Medulla oblongata (tissue), 1 donor: ENCODE measurements around the gene TFPI.
A peak's percentile ranks its signal among the peaks of the same experiment; 100 is the strongest.
"Not testable (repeated sequence)": the region's sequence is repeated elsewhere in the genome, so short reads cannot be mapped to it uniquely, and the experiment has no call there.

Experiments
- DNase-seq: peaks from one replicate; pipeline ENCODE4 v3.0.0-alpha.2; 2015; ENCODE audit errors: extremely low spot score

TFPI gene

GRCh38 chr2:187554011-187554703 is at the start of gene TFPI:
Gene TFPI (minus strand): TSS chr2:187554435. CDS start chr2:187503768, 50,667 bp downstream.
- peak; percentile 18 for DNase-seq

DNA sequence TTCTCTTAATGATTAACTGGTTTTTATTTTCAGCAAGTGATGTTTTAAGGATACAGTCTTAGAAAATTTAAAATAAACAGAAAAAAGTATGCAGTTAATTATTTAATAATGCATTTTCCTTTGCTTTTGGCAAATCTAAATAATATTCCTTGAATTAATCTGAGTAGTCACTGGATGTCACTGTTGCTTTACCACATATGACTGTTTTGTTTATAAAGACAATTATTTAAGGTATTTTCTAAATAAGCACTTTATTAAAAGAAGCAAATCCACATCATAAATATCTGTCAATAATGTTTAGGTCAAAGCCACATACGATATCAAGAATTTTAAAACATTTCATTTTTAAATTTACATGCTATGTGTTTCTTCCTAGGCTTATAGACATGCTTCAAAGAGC is 40.6 kb upstream of the TFPI start:
- DNase-seq: no peak

DNA sequence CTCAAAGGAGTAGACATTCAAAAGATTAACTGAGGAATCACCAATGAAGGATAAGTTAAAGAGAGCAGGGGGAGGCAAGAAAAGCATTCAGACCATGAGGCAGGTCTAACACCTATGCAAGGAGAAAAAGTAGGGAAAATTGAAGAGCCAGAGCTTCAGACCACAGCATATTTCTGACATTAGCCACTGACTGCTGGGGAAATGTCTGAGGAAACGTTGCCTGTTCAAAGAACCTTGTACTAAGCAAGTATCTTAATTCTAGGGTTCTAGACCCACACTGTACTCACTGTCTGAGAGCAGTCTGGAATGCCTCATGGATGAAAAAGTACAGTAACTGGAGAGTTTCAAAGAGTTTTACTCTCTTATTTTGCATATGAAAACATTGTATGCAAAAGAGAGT is 39.5 kb upstream of the TFPI start:
- DNase-seq: no peak

- no peak for DNase-seq
Measured at GRCh38 chr2:187593098-187593497, 38.9 kb upstream of the TFPI start.

DNA sequence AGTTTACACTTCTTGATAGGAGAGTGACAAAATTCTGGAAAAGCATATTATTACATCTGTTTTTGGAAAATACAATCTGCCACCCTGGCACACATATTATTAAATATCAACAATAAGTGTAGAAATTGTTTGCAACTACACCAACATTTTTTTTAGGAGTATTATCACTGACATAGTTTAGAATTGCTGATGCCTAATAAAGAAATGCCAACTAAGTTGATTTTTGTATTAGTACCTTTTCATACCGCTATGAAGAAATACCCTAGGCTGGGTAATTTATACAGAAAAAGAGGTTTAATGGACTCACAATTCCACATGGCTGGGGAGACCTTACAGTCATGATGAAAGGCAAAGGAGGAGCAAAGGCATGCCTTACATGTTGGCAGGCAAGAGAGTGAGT is 35.9 kb upstream of the TFPI start:
- no peak for DNase-seq

GRCh38 chr2:187586011-187586641 is 31.9 kb upstream of the TFPI start:
- no peak for DNase-seq

- DNase-seq: peak; percentile 43
Measured at GRCh38 chr2:187581125-187581896, 27.1 kb upstream of the TFPI start.

DNA sequence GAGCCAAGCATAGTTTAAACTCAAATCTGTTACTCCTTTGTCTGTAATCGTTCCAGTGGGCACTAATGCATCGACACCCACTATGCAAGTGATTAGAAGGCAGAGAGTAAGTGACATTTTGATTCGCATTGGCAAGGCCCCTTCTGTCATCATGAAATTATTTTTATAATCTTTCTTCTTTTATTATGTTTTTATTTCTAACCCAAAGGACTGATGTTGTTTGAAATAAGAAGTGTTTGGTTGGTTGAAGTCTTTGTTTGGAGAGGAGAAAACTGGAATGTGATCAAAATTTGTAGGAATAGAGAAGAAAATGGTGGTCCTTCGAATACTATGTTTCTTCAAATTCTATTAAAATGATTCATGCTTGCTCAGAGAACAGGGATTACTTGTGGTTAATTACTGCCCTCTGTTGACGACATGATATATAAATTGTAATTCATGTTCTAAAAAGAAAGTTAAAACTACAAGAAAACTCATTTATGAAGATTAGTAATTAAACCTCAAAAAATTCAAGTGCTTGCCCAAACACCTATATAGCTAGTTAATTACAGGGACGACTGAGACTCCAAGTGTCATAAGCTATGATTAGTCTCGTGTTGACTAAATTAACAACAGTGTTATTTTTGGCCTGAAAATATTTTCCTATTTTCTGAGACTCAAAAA is 26.4 kb upstream of the TFPI start:
- peak; percentile 69 for DNase-seq

- DNase-seq: no peak
Measured at GRCh38 chr2:187577310-187577709, 23.1 kb upstream of the TFPI start.

DNA sequence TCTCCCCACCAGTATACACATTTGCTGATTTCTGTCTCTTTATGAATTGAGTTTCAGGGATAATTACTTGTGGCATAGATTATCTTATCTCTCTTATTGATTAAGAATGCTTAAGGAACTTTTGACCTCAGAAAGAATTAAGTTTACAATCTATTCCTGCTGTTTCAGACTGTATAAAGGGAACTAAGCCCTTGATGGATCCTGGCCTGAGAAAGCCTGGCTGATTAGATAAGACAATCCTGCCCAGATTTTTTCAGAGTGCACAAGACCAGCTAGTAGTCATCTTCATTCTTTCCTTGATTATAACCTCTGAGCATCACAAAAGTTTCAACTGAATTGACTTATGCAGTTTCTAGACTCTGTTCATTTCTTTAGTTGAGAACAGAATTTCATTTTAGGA is 22.7 kb upstream of the TFPI start:
- no peak for DNase-seq

- DNase-seq: no peak
Measured at GRCh38 chr2:187575751-187576067, 21.5 kb upstream of the TFPI start.

- DNase-seq: no peak
Measured at GRCh38 chr2:187574969-187575750, 20.9 kb upstream of the TFPI start.

DNA sequence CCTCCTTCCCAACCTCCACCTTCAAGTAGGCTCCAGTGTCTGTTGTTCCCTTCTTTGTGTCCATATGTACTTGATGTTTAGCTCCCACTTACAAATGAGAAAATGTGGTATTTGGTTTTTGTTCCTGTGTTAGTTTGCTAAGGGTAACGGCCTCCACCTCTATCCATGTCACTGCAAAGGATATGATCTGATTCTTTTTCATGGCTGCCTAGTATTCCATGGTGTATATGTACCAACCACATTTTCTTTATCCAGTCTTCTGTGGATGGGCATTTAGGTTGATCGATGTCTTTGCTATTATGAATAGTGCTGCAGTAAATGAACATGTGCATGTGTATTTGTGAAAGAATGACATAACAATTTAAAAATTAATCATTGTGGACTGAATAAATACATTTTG is 19.5 kb upstream of the TFPI start:
- no peak for DNase-seq

- not testable (repeated sequence) for DNase-seq
Measured at GRCh38 chr2:187571996-187572395, 17.8 kb upstream of the TFPI start.

DNA sequence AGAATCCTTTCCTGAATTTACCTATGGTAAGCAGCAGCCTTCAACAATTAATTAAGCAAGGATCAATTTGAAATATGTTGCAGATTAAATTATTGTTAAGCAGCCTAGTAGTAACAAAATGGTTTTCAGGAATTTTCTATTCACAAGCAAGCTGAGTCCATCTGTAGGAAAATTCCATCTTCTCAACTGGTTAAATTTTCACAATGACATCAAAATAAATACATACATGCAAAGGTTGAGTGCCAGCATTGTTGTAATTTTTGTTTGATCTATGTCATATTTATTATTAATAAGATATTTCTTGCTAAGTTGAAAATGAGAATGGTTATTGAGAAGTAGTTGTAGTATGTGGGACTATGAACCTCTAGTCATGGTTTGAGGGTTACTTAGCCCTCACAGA is 15.3 kb upstream of the TFPI start:
- DNase-seq: no peak

DNA sequence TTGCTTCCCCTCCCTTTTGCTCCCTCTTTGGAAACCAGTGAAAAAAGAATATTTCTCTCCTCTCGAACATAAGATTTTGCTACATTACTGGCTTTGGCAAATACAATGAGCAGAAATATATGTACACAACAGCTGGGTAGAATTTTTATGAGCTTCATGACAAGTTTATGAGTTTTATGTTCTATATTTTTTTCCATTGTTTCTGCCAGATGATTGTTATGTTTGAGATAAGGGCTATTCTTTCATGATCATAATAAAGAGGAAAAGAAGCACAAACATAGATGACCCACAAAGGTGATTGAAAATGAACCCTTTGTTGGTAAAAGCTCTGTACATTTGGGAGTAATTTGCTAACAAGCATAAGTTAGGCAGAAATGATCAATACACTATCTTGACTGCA is 14.8 kb upstream of the TFPI start:
- DNase-seq: no peak

DNA sequence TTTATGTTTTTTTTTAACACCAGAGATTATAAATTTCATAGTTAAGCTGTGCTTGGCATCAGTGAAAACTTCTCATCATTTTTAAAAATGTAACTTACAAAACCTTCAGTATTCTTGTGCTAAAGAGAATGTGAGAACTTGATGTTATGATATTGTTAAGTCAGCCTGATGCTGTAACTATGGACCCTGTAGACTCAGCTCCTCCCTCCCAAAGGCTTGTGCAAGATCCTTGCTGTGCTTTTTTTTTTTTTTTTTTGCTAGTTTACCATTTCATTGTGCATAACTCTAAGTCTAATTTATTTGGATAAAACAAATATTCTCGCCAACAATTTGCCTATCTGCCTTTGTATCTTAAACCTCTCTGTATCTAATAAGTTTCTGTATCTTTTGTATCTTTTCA is 12.9 kb upstream of the TFPI start:
- DNase-seq: no peak

DNA sequence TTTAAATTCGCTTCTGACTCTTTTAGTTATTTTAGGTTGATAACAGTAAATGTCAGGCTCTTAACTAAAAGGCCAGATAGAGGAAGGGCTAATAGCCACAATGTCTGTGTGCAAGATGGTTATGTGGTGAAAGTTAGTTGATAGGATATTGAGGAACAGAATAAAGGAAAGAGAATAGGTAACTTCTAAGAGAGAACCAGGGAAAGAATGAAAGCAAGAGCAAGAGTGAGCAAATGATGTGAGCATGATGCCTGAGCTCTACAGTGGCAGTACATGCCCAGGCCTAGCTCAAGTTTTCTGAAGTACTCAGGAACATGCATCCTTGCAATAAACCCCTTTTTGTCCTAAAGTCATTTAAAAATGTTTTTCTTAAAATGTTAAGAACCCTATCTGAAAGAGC is 12.5 kb upstream of the TFPI start:
- DNase-seq: no peak

DNA sequence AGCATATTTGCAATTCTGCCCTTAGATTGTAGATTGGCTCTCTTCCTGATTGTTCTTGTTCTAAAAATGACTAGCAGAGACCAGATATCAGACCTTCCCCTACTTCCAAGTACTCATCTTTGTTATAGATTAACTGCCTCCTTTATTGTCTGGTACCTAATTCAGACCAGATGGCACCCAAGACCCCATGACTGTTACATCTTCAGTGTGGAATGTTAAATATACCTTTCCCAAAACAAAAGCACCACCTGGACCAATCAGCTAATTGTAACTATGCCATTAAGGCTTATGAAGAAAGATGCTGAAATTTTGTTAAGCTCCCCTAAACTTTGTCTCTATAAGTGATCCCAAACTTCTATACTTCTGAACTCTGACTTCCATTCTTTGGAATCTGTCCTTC is 12.0 kb upstream of the TFPI start:
- no peak for DNase-seq

GRCh38 chr2:187565618-187566017 is 11.4 kb upstream of the TFPI start:
- DNase-seq: not testable (repeated sequence)

DNA sequence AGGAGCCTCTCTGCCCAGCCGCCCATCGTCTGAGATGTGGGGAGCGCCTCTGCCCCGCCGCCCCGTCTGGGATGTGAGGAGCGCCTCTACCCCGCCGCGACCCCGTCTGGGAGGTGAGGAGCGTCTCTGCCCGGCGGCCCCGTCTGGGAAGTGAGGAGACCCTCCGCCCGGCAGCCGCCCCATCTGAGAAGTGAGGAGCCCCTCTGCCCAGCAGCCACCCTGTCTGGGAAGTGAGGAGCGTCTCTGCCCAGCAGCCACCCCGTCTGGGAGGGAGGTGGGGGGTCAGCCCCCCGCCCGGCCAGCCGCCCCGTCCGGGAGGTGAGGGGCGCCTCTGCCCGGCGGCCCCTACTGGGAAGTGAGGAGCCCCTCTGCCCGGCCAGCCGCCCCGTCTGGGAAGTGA is 2.3 kb upstream of the TFPI start:
- DNase-seq: not testable (repeated sequence)

DNA sequence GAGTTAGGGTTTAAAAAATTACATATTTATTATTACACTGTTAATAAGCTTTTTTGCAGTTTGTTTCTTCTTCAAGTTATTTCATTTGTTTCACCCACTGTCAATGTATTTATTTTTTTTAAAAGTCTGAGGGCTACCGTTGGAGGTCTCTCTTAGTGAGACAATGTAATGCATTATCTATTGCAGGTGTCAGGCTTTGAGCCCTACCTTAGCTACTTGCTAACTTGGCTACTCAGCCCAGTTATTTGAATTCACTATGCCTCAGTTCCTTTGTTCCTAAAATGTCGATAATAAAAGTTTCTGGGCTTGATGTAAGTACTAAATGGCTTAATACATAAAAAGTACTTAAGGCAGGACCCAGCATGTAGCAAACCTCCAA is 458 bp upstream of the TFPI start:
- DNase-seq: no peak
